ENCODE results near the gene SCG5. TPM values are rescaled to one million over a fixed set of nuclear protein-coding genes. Genes with fewer than 3 reads are reported as not detected.

SCG5 gene
- total RNA-seq, 1 donor from 2014 or later: 8.4 TPM

DNA sequence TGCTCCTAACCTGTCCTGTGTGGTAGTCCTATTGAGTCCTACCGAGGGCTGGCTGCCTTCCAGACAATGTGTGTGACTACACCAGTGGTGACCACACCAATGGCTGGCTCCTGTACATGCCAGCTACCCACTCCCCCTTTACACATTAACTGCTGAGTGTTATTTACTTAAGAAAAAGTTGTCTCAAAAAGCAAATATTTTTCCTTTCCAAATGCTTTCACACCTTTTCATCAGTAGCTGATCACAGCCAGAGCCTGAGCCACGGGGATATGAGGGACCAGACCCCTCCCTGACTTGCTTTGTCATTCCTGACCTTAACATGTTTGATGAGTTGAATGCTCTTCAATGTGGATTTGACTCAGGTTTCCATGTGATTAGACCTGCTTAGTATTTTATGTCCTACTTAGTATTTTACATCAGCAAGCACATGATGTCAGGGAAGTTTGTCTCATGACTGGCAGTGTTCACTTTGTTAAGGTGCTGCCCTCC is 46.7 kb downstream of the SCG5 start:
- Histone ChIP-seq H3K4me1 (ENCODE audit: control insufficient read depth in 3 of 3, insufficient read depth in 3 of 3, low read length in 3 of 3) (no peaks in the 10 kb centered on the region), H3K4me3 (ENCODE audit: low read length in 3 of 3) (no peak overlapping the region), H3K36me3 (ENCODE audit: control insufficient read depth in 3 of 3, insufficient read depth in 3 of 3, low read length in 3 of 3) (no peaks in the 10 kb centered on the region), H3K27ac (ENCODE audit: low read depth, low read length) (no peak overlapping the region), H3K9ac (ENCODE audit: low read depth in 1 of 3, low read length in 3 of 3) (no peak overlapping the region), H3K9me3 (ENCODE audit: control insufficient read depth in 3 of 3, low read length in 3 of 3) (no peaks in the 10 kb centered on the region), H3K27me3 (ENCODE audit: control insufficient read depth in 3 of 3, insufficient read depth in 3 of 3, low read length in 3 of 3) (no peaks in the 10 kb centered on the region)

GRCh38 chr15:32690941-32691688 is 49.6 kb downstream of the SCG5 start:
- Histone ChIP-seq H3K27ac (ENCODE audit: low read depth, low read length) (no peak overlapping the region), H3K4me1 (ENCODE audit: control insufficient read depth in 3 of 3, insufficient read depth in 3 of 3, low read length in 3 of 3) (no peaks in the 10 kb centered on the region), H3K4me3 (ENCODE audit: low read length in 3 of 3) (no peak overlapping the region), H3K9ac (ENCODE audit: low read depth in 1 of 3, low read length in 3 of 3) (no peak overlapping the region), H3K36me3 (ENCODE audit: control insufficient read depth in 3 of 3, insufficient read depth in 3 of 3, low read length in 3 of 3) (no peaks in the 10 kb centered on the region), H3K27me3 (ENCODE audit: control insufficient read depth in 3 of 3, insufficient read depth in 3 of 3, low read length in 3 of 3) (no peaks in the 10 kb centered on the region), H3K9me3 (ENCODE audit: control insufficient read depth in 3 of 3, low read length in 3 of 3) (no peaks in the 10 kb centered on the region)

DNA sequence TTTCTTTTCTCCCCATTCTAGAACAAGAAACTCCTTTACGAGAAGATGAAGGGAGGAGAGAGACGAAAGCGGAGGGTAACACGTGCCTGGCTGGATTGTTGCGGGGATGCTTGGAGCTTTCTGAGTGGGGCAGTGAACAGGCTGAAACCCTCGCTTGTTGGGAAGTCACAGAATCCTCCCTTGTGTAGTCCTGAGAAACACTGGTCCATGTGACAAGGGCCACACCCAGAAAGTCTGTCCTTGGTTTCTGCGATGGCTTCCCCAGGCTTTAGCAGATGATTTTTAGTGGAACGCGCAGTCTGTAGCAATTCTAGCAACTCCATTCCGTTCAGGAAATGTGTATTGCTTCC is 50.2 kb downstream of the SCG5 start:
- Histone ChIP-seq H3K4me3 (ENCODE audit: low read length in 3 of 3) (no peak overlapping the region), H3K36me3 (ENCODE audit: control insufficient read depth in 3 of 3, insufficient read depth in 3 of 3, low read length in 3 of 3) (no peaks in the 10 kb centered on the region)

DNA sequence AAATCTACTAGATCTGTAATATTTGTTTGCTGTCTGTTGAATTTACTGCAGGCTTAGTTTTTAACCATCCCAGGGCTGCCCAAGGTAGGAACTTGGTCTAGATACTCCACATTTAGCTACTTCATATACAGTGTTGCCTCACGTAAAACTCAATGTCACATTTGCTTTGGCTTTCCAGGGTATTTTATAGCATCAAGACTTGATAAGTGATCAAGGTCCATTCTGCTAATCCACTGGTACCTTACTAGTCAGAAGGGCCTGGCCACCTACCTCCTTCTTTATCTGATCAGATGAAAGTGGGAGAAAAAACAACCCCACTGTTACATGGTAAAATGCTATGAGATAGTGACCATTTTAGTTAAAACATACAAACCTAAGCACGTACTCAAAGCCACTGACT is 50.8 kb downstream of the SCG5 start:
- Histone ChIP-seq H3K9me3 (ENCODE audit: control insufficient read depth in 3 of 3, low read length in 3 of 3) (no peaks in the 10 kb centered on the region), H3K9ac (ENCODE audit: low read depth in 1 of 3, low read length in 3 of 3) (no peak overlapping the region), H3K27me3 (ENCODE audit: control insufficient read depth in 3 of 3, insufficient read depth in 3 of 3, low read length in 3 of 3) (no peaks in the 10 kb centered on the region), H3K4me1 (ENCODE audit: control insufficient read depth in 3 of 3, insufficient read depth in 3 of 3, low read length in 3 of 3) (no peaks in the 10 kb centered on the region), H3K4me3 (ENCODE audit: low read length in 3 of 3) (no peak overlapping the region), H3K27ac (ENCODE audit: low read depth, low read length) (no peak overlapping the region), H3K36me3 (ENCODE audit: control insufficient read depth in 3 of 3, insufficient read depth in 3 of 3, low read length in 3 of 3) (no peaks in the 10 kb centered on the region)

More for the DNA sequence above, 50.2 kb downstream of the SCG5 start:
- H3K27ac ChIP-seq (ENCODE audit: low read depth, low read length): no peak overlapping the region
- H3K27me3 ChIP-seq (ENCODE audit: control insufficient read depth in 3 of 3, insufficient read depth in 3 of 3, low read length in 3 of 3): no peaks in the 10 kb centered on the region
- H3K9ac ChIP-seq (ENCODE audit: low read depth in 1 of 3, low read length in 3 of 3): no peak overlapping the region
- no peaks in the 10 kb centered on the region for H3K4me1 ChIP-seq (ENCODE audit: control insufficient read depth in 3 of 3, insufficient read depth in 3 of 3, low read length in 3 of 3)
- H3K9me3 ChIP-seq (ENCODE audit: control insufficient read depth in 3 of 3, low read length in 3 of 3): no peaks in the 10 kb centered on the region

DNA sequence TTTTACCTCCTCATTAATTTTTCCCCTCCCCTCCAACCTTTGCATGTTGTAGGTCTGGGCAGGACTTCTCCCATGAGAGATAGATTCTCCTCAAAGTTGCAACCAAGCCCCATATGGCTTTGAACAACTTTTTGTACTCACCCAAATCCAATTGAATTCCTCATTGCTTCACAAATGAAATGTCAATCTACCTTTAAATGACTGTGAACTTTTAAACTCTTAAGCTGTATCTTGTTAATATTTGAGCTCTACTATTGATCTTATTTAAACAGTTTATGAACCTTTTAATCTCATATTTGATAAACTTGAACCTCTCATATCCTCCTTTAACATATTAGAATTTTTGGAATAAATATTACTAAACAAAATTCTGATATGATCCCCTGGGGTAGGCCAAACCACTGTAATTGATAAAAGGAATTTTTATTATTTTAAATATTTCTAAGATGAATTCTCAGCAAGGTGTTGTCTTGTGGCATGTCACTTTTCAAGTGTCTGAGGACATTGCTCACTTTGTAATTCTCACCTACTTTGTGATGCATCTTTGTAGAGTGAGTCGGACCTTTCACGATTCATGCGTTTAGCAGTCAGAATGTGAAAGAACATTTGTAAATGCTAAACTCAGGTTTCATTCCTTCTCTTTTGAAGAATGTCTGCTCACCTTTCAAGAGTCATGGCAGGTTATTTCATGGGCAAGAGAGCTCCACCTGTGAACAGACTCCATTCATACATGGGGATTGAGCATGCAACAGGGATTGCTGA is 52.9 kb downstream of the SCG5 start:
- Histone ChIP-seq H3K9me3 (ENCODE audit: control insufficient read depth in 3 of 3, low read length in 3 of 3) (no peaks in the 10 kb centered on the region), H3K36me3 (ENCODE audit: control insufficient read depth in 3 of 3, insufficient read depth in 3 of 3, low read length in 3 of 3) (no peaks in the 10 kb centered on the region), H3K9ac (ENCODE audit: low read depth in 1 of 3, low read length in 3 of 3) (no peak overlapping the region), H3K4me3 (ENCODE audit: low read length in 3 of 3) (no peak overlapping the region), H3K4me1 (ENCODE audit: control insufficient read depth in 3 of 3, insufficient read depth in 3 of 3, low read length in 3 of 3) (no peaks in the 10 kb centered on the region), H3K27me3 (ENCODE audit: control insufficient read depth in 3 of 3, insufficient read depth in 3 of 3, low read length in 3 of 3) (peaks cover 0 to 7% (median 0%) of the 10 kb centered on the region in 3 donors), H3K27ac (ENCODE audit: low read depth, low read length) (no peak overlapping the region)

- no peak overlapping the region for H3K9ac ChIP-seq (ENCODE audit: low read depth in 1 of 3, low read length in 3 of 3)
- no peaks in the 10 kb centered on the region for H3K36me3 ChIP-seq (ENCODE audit: control insufficient read depth in 3 of 3, insufficient read depth in 3 of 3, low read length in 3 of 3)
- no peak overlapping the region for H3K4me3 ChIP-seq (ENCODE audit: low read length in 3 of 3)
- peaks cover 0 to 9% (median 4%) of the 10 kb centered on the region in 3 donors for H3K27me3 ChIP-seq (ENCODE audit: control insufficient read depth in 3 of 3, insufficient read depth in 3 of 3, low read length in 3 of 3)
- H3K27ac ChIP-seq (ENCODE audit: low read depth, low read length): no peak overlapping the region
- H3K9me3 ChIP-seq (ENCODE audit: control insufficient read depth in 3 of 3, low read length in 3 of 3): no peaks in the 10 kb centered on the region
- no peaks in the 10 kb centered on the region for H3K4me1 ChIP-seq (ENCODE audit: control insufficient read depth in 3 of 3, insufficient read depth in 3 of 3, low read length in 3 of 3)
Measured at GRCh38 chr15:32698773-32699390, 57.4 kb downstream of the SCG5 start.

DNA sequence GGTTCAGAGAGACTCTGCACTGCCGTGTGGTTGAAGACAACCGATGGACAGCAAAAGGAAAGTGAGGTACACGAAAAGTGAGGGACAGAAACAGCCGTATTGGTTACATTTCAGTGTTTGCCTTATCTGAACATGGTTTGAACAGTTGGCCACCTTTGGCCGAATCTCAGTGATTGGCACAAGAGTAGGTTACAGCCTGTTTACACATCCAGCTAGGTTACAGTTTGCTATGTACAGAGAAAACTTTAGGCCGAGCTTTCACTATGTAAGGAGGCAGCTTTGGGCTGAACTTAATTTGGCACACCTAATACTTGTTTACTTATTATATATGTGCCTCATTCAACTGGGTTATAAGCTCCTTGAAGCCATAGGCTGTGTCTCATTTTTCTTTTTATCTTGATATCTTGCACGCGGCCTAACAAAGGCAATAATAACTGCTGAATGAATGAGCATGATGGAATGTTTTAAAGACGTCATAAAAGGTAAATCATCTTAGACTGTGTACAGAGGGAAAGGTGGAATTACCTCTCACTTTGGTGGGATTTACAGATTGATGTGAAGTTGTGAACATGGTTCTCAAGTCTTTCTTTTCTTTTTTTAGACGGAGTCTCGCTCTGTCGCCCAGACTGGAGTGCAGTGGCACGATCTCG is 59.1 kb downstream of the SCG5 start:
- Histone ChIP-seq H3K9me3 (ENCODE audit: control insufficient read depth in 3 of 3, low read length in 3 of 3) (no peaks in the 10 kb centered on the region), H3K27me3 (ENCODE audit: control insufficient read depth in 3 of 3, insufficient read depth in 3 of 3, low read length in 3 of 3) (peaks cover 0 to 9% (median 4%) of the 10 kb centered on the region in 3 donors), H3K36me3 (ENCODE audit: control insufficient read depth in 3 of 3, insufficient read depth in 3 of 3, low read length in 3 of 3) (no peaks in the 10 kb centered on the region), H3K4me1 (ENCODE audit: control insufficient read depth in 3 of 3, insufficient read depth in 3 of 3, low read length in 3 of 3) (no peaks in the 10 kb centered on the region), H3K4me3 (ENCODE audit: low read length in 3 of 3) (no peak overlapping the region), H3K9ac (ENCODE audit: low read depth in 1 of 3, low read length in 3 of 3) (no peak overlapping the region), H3K27ac (ENCODE audit: low read depth, low read length) (no peak overlapping the region)

DNA sequence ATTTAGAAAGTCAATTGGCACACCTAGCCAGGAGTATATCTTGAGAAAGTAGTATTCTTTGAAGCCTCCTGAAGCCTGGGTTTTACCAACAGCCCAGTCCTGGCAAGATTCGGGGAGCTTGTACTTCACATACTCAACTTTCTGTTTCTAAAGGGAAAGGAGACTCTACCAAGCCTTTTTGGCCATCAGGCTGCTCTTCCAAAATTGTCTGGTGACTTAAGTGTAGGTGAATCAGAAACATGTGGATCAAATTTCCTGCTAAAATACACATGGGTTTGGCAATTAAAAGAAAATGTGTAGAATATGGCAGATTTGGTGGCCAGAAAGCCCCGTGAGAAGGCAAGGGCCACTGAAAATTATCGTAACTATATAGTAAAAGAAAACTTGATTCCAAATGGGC is 60.4 kb downstream of the SCG5 start:
- no peaks in the 10 kb centered on the region for H3K9me3 ChIP-seq (ENCODE audit: control insufficient read depth in 3 of 3, low read length in 3 of 3)
- no peak overlapping the region for H3K4me3 ChIP-seq (ENCODE audit: low read length in 3 of 3)
- no peak overlapping the region for H3K27ac ChIP-seq (ENCODE audit: low read depth, low read length)
- peaks cover 0 to 9% (median 4%) of the 10 kb centered on the region in 3 donors for H3K27me3 ChIP-seq (ENCODE audit: control insufficient read depth in 3 of 3, insufficient read depth in 3 of 3, low read length in 3 of 3)
- H3K36me3 ChIP-seq (ENCODE audit: control insufficient read depth in 3 of 3, insufficient read depth in 3 of 3, low read length in 3 of 3): no peaks in the 10 kb centered on the region
- no peaks in the 10 kb centered on the region for H3K4me1 ChIP-seq (ENCODE audit: control insufficient read depth in 3 of 3, insufficient read depth in 3 of 3, low read length in 3 of 3)
- H3K9ac ChIP-seq (ENCODE audit: low read depth in 1 of 3, low read length in 3 of 3): no peak overlapping the region

- no peak overlapping the region for H3K9ac ChIP-seq (ENCODE audit: low read depth in 1 of 3, low read length in 3 of 3)
- H3K36me3 ChIP-seq (ENCODE audit: control insufficient read depth in 3 of 3, insufficient read depth in 3 of 3, low read length in 3 of 3): no peaks in the 10 kb centered on the region
- H3K4me1 ChIP-seq (ENCODE audit: control insufficient read depth in 3 of 3, insufficient read depth in 3 of 3, low read length in 3 of 3): no peaks in the 10 kb centered on the region
- no peak overlapping the region for H3K27ac ChIP-seq (ENCODE audit: low read depth, low read length)
- H3K9me3 ChIP-seq (ENCODE audit: control insufficient read depth in 3 of 3, low read length in 3 of 3): no peaks in the 10 kb centered on the region
- peaks cover 3 to 14% (median 4%) of the 10 kb centered on the region in 3 donors for H3K27me3 ChIP-seq (ENCODE audit: control insufficient read depth in 3 of 3, insufficient read depth in 3 of 3, low read length in 3 of 3)
- H3K4me3 ChIP-seq (ENCODE audit: low read length in 3 of 3): no peak overlapping the region
Measured at GRCh38 chr15:32704395-32704981, 63.0 kb downstream of the SCG5 start.
